SH-SY5Y (cell line): ENCODE data around the gene HEXD.

Experiments
- GATA2 ChIP-seq: IDR thresholded peaks from 2 replicates; pipeline ENCODE4 v1.6.1; 2011; ENCODE audit warnings: mild to moderate bottlenecking, low read depth, low read length
- GATA3 ChIP-seq: IDR thresholded peaks from 2 replicates; pipeline ENCODE4 v1.6.1; 2011; ENCODE audit warnings: low read depth, mild to moderate bottlenecking, low read length, moderate library complexity

The HEXD gene

DNA sequence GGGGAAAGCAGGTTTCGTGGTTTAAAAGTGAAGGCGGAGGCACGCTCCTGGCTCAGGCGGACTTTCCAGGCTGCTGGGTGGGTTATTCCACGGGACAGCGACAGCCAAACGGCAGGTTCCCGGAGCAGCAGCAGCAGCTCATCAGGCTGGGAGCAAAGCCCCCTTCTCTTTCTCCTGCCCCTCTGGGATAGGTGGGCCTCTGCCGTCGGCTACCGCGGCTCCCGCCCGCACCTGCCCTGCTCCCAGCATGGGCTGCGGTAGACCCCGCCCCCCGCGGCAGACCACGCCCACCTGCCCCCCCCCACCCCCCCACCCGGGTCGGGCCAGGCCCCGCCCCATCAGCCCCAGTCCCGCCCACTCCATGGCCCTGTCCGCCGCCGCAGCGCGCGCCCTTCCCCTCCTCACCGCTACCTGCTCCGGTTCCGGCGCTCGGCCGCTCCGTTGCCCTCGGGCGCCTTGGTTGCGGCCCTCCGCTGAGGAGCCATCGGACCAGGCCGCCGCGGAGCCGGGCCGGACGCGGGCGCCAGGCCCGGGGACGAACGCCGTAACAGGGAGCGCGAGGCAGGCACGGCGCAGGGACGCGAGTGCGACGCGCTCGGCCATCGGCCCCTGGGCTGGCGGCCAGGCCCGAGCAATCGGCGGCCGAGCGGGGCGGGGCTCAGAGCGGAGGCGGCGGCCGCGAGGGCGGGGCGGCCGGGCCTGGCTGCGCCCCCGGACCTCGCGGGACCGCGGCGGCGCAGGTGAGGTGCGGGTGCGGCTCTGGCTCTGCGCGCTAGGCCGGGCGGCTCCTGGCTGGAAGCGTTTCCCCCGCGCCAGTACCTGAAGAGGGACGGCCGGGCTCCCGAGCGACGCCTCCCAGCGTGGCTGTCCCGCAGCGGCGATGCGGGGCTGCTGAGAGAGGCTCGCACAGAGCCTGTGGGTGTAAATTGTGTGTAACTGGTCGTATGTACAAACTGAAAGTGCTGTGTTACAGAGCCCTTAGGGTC lies at the start of gene HEXD, which contains the start of gene OGFOD3:
Gene HEXD, plus strand, starts transcription at position 347 of the 986 bp plus-strand sequence. CDS start 1,453 bp downstream, outside the sequence.
Gene OGFOD3, minus strand, starts transcription at position 586 of the 986 bp plus-strand sequence. Its CDS starts 101 bp downstream, at position 485.
- TF ChIP-seq GATA2 (no peak), GATA3 (no peak)

GRCh38 chr17:82369211-82369610 lies 48.9 kb upstream of the HEXD start:
- TF ChIP-seq GATA2 (no peak), GATA3 (no peak)

- TF ChIP-seq GATA2 (no peak), GATA3 (no peak)
These were observed 47.4 kb upstream of the HEXD start for GRCh38 chr17:82370471-82371332.

DNA sequence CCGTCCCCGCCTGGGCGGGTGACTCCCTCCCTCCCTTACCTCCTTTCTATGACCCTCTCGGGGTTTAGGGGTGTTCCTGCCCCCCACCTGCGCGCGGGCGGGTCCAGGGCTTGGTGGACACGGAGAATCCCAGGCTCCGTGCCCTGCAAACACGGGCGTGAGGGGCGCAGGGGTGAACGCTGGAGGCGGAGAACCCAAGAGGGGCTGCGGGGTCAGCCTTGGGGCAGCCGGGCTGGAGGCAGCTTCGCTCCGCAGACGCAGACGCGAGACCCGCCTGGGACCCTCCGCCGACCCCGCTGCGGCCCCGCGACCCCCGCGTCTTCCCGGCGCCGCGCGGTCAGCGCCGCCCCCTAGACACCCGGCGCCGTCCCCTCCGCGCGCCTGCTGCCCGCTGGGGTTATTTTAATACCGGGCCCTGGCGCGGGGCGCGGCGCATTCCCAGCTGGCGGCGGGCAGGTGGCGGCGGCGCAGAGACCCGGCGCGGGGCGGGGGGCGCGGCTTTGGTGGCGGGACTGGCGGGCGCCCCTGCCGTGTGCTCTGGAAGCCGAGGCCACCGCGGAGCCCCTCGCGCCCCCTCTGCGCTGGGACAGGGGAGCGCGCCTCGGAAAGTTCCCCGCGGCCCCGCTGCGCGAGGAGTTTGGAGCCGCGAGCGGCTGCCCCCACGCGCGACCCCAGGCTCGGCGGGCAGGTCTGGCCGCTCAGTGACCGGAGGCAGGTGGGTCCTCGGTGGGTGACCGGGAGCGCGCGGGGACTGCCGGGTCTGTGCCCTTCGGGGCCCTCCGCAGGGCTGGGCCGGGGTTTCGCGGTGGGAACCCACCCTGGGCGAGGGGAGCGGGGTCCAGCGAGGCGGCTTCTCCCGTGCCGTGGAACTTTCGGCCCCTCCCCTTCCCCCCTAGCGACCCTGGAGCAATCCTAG lies 46.6 kb upstream of the HEXD start, which contains the start of gene UTS2R:
Gene UTS2R, plus strand, starts transcription at position 433 of the 916 bp plus-strand sequence. CDS start 2,560 bp downstream, outside the sequence.
- TF ChIP-seq GATA2 (no peak), GATA3 (no peak)

GRCh38 chr17:82372249-82373071 lies 45.7 kb upstream of the HEXD start:
- TF ChIP-seq GATA2: no peak
- no peak for TF ChIP-seq GATA3

GRCh38 chr17:82373731-82374625 lies 44.2 kb upstream of the HEXD start:
- TF ChIP-seq GATA3: no peak
- no peak for TF ChIP-seq GATA2

DNA sequence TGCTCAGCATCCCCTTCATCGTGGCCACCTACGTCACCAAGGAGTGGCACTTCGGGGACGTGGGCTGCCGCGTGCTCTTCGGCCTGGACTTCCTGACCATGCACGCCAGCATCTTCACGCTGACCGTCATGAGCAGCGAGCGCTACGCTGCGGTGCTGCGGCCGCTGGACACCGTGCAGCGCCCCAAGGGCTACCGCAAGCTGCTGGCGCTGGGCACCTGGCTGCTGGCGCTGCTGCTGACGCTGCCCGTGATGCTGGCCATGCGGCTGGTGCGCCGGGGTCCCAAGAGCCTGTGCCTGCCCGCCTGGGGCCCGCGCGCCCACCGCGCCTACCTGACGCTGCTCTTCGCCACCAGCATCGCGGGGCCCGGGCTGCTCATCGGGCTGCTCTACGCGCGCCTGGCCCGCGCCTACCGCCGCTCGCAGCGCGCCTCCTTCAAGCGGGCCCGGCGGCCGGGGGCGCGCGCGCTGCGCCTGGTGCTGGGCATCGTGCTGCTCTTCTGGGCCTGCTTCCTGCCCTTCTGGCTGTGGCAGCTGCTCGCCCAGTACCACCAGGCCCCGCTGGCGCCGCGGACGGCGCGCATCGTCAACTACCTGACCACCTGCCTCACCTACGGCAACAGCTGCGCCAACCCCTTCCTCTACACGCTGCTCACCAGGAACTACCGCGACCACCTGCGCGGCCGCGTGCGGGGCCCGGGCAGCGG lies 43.4 kb upstream of the HEXD start:
- TF ChIP-seq GATA3: no peak
- no peak for TF ChIP-seq GATA2

- TF ChIP-seq GATA3 (no peak), GATA2 (no peak)
These were observed 42.6 kb upstream of the HEXD start for GRCh38 chr17:82375359-82376041.

- TF ChIP-seq GATA2 (no peak), GATA3 (no peak)
These were observed 42.0 kb upstream of the HEXD start for GRCh38 chr17:82376042-82376730.

- no peak for TF ChIP-seq GATA3
- TF ChIP-seq GATA2: no peak
These were observed 40.0 kb upstream of the HEXD start for GRCh38 chr17:82377924-82378740.
